T-helper 1 cell (primary cell): ENCODE data around the gene IVL.

Source experiments
- DNase-seq, 5 donors: peaks; one replicate each; pipeline ENCODE4 v3.0.0-alpha.2; 2012 to 2020
- total RNA-seq, 4 donors: gene quantifications; one replicate each; lab custom pipeline; 2026; lab: John Stamatoyannopoulos, UW

The IVL gene, protein sequence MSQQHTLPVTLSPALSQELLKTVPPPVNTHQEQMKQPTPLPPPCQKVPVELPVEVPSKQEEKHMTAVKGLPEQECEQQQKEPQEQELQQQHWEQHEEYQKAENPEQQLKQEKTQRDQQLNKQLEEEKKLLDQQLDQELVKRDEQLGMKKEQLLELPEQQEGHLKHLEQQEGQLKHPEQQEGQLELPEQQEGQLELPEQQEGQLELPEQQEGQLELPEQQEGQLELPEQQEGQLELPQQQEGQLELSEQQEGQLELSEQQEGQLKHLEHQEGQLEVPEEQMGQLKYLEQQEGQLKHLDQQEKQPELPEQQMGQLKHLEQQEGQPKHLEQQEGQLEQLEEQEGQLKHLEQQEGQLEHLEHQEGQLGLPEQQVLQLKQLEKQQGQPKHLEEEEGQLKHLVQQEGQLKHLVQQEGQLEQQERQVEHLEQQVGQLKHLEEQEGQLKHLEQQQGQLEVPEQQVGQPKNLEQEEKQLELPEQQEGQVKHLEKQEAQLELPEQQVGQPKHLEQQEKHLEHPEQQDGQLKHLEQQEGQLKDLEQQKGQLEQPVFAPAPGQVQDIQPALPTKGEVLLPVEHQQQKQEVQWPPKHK
- total RNA-seq, result 0 reads per million in 4 donors

DNA sequence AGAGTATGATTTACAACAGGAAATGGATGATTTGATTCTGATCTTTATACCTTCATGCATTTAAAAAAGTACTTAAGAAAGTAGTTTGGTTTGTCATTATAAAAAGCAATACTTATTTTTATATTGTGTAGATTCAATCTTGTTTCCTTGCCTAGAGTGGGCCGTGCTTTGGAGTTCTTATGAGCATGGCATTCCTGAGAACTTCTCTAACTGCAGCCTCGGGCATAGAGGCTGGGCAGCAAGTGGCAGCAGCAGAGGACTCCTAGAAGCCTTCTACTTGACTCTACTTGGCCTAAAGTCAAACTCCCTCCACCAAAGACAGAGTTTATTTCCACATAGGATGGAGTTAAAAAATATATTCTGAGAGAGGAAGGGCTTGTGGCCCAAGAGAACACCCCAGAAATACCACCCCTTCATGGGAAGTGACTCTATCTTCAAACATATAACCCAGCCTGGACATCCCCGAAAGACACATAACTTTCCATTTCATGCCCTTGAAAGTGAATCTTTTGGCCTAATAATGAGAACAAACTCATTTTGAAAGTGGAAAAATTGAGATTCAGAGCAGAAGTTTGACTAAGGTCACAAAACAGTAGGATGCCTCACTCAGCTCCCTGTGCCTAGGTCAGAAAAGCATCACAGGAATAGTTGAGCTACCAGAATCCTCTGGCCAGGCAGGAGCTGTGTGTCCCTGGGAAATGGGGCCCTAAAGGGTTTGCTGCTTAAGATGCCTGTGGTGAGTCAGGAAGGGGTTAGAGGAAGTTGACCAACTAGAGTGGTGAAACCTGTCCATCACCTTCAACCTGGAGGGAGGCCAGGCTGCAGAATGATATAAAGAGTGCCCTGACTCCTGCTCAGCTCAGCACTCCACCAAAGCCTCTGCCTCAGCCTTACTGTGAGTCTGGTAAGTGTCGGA lies at the start of gene IVL:
Gene IVL (plus strand): TSS at position 861 of the 916 bp plus-strand sequence. CDS start 1,252 bp downstream, outside the sequence.
- DNase-seq, result no peak

DNA sequence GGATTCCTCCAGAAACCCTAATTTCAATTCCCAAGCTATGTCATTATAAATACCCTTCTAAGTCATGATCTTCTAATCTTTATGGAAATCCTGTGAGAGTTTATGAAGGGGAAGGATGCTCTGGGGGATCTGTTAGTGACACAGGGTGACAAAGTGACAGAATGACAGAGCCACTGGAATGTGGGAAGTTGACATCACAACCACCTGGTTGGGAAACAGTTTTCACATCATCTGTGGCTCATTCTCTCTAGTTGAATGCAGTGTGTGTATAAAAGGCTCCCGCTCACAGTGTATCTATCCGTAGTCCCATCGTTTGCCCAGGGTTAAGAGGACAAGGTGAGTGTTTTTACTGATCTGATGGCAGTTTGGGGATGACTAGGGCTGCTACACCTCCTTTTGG lies 48.6 kb upstream of the IVL start, which contains the start of gene LCE7A:
Gene LCE7A (plus strand): TSS at position 301 of the 400 bp plus-strand sequence. CDS start 702 bp downstream, outside the sequence.
- no peak for DNase-seq

DNA sequence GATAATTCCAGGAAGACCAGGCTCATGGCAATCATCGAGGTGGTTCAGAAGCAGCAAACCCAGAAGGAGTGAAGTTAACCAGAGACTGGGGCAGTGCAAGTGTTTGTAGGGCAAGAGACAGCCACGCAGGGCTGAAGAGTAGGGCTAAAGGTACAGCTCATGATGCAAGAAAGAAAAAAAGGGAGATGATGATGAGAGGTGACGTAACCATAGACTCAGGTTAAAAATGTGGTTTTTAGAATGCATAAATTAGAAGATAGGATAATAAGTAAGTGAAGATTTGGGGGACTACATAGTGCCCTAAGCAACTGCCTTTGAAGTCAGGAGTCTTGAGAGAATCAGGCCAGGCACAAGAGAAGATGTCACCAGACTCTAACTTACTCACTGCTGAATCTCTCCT lies 48.2 kb upstream of the IVL start:
- DNase-seq, result no peak

DNA sequence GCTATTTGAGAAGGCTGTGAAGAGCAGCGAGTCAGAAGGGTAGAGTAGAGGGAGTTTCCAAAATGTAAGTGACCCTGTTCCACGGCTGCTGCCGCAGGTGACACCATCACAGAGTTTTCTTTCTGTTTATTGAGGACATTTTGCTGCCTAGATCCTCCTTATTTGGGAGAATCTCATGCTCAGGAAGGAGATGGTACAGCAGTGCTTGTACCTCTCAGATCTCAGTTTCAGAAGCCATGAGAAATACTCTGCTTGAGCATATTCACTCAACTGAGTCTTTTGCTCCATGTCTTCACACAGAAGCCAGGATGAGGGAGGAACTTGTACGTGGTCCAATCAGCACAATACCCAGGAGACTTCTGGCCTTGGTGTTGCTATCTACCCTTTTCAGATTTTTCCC lies 47.0 kb upstream of the IVL start:
- no peak for DNase-seq

DNA sequence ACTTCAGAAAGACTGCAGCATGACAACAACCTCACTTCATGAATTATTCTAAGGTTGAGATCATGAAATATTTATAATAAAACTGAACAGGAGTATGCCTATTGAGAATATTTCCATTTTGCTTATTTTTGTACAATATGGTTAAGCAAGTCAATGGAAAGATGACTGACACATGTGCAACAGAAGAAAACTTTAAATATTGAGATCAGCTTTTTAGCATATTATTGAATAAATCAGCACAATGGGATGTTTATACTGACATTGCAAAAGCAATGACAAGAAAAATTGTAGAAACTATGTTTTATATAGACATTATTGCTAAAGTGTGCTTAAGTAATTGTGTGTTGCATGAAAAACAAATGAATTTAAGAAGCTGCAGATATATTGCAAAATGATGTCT lies 43.9 kb upstream of the IVL start:
- no peak for DNase-seq

DNA sequence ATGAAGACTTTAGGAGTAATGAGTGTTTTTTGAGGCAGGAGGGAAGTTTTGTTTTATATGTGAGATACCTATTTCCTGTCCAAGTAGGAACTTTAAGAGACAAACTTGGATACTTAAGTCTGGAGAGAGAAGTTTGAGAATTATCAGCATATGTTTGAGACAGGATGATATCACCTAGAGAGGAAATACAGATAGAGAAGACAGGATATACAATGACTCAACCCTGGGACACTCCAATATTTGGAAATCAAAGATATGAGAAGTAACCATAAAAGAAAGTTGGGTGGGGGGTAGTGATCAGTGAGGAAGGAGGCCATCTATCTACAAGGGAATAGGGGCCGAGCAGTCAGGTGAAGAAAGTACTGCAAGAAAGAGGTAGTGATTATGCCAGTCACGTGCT lies 42.0 kb upstream of the IVL start:
- no peak for DNase-seq

DNA sequence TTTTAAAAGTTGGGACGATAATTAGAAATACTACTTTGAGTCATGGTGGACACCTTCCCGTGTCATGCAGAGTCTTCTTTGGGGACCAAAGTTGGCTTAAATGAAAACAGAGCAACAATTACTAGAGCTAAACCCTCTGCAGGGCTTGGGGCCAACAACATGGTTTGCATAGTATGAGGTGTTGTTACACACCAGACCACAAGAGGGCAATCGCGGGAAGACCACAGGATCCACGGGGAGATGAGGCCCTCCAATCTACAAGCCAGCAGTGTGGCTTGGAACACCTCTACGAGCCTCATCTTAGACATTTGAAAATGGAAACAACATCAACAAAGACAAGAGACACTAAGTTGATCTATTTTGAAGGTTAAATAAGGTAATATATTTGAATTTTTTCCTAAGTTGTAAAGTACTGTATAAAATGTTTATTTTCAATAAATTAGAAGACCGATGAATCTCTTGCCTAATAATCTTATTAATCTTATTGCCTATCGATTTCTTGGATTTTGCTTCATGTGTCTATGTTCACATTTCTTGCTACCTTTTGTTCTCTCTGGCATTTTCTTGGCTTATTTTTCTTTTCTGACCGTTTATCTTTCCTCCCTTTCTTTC lies 38.4 kb upstream of the IVL start:
- DNase-seq, result peak in 4 of 5 donors; percentile 16 to 46 (median 22)

DNA sequence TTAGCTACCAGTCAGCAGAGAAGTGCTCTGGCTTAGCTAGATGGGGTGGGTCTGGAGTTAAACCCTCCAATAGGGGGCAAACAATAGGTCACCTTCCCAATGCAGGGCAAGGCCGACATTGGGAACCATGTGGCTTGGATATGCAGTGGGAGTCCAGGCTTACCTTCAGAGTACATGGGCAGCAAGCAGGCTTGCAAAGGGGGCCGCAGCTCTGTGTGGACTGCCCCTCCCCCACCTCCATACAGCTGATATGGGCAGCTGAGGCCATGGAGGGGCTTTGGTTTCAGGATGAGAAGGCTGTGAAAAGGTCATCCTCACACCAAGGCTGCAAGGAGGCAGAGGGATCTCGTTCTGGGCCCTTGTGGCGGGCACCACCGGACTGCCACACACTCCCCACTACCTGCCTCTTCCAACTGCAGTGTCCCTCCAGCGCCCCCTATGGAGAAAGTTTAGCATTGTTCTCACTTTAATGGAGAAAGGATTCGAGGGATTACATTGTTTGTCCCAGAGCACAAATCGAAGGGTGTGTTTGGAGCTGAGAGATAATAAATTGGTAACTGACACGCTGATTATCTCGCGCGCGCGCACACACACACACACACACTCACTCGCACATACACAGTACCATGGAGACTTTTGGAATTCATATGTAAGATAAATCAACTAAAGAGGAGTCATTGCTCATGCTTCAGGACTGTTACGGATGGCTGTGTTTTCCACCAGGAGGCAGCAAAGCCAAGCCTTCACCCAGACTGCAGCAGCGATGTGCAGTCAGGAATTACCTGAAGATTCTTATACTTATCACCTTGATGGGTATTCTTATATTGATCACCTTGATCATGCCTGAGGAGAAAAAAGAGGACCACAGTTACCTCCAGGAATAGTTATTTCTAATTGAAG lies 37.3 kb upstream of the IVL start:
- DNase-seq, result no peak

DNA sequence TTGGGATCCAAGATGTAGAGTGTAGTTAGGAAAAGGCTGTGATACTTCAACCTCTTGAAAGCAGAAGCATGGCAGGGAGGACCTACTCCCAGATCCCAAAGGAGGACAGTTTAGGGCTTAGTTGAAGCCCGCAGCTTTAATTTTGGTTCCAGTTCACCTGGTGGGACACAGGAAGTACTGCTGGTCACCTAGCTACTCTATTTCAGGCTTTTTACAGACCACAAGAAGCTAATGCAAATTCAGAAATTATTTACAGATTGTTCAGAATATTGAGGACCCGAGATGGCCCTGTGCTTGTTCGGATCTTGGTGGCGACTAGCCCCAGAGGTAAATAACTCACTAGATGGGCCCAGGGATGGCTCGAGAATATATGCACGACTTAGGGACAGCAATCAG lies 36.6 kb upstream of the IVL start:
- no peak for DNase-seq

DNA sequence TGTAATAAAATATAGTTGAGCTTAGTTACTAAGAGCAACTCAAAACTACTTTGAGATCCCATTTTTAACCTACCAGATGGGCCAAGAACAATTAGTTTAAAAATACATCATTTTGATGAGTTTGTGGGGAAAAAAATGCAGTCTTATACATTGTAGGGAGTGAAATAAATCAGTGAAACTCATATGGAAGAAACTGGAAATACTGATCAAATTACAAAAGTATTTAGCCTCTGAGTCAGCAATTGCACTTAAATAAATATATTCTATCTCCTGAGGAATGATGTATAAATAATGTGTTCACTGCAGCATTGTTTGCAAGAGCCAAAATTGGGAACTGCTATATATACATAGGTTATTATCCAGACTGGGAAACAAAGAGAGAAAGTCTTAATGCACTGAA lies 34.9 kb upstream of the IVL start:
- DNase-seq, result no peak

DNA sequence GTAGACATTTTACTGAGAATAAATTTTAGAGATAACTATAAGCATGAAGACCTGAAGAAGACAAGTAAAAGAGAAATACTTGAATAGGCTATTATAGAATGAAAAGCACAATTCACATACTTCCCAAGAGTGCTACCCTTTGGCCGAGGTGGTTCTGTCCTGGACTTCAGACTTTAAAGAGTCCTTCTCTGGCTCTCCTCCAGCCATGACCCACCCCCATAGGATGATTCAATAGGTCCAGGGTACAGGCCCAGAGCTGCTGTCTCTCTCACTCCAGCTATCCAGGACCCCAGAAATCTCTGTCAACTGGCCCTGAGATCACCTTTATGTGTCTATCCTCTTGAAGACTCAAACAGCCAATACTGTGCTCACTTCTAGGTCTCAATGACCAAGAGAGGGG lies 31.5 kb upstream of the IVL start:
- no peak for DNase-seq

DNA sequence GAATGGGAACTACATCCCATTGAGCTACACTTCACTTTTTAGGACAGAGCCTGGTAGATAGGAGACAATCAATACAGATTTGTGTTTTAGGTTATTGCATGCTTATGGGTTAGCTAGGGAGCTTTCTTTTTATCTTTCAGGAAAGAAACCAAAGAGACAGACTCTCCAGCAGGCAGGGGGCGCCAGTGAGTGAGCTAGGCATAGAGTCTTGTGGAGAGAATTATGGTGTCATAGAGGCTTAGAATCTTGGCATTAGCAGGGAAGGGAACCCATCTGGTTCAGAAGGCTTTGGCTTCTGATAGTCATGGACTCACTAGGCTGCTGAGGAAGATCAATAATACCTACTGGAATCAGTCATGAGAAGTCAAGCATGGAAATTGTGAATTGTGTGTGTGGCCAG lies 30.3 kb upstream of the IVL start, which contains the start of gene SMCP:
Gene SMCP (plus strand): TSS at position 281 of the 400 bp plus-strand sequence. CDS start 6,101 bp downstream, outside the sequence.
- DNase-seq, result no peak

DNA sequence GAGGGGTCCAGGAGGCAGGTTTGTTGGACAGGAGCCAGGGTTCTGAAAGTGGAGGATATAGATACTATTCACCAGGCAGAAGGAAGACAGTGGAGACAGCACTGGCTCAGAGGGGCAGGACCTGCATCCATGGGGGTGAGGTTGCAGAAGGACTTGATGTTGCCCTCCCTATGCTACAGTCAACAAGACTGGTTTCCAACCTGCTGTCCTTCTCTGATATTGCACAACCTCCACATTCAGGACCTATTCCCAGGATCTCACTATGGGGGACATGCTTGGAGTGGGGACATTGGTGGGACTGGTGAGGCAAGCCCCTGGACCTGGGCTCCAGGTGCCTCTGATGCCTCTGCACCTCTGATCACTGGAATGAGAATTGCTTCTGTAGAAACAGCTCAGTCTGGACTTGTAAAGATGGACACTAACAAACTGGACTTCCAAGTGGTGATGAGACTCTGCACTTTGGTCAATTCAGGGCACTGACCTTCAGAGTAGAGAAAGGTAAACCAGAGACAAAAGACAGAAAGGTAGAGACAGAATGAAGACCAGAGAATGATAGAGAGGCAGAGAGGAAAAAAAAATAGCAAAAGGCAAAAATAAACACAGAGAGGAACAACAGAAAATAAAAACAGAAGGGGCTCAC lies 28.7 kb upstream of the IVL start:
- no peak for DNase-seq

DNA sequence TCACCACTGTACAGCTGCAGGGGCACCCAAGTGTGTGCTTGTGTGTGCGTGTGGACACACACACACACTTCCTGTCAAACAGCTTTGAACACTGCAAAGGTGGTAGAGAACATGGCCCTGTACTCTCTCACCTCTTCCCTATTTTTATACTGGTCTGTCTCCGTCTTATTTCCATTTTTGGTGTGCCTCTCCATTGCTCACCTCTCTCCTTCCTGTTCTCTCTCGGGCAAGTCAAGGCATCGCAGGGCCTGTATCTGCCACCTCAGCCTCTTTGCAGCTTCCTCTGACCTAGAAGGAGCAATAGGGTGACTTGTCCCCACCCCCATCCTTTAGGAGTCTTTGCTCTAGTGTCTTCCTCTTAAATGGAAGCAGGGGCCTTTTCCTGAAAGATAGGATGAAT lies 28.0 kb upstream of the IVL start:
- DNase-seq, result no peak

DNA sequence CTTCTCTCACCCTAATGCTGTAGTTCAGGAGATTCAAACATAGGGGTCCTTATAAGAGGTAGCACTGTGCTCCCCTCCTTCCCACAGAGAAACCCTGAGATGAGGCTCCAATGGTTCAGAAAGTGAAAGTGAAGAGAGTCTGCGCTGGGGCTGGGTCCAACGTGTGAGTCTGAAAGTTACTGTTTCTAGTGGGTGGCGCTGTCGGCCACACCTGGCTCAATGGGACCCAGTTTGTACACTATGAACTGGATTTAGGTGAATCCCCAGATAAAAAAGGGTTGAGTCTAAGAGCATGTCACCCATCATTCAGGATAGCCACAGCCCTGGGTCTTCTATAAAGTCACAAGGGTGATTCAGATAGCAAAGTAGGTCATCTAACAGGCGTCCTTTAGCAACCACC lies 27.4 kb upstream of the IVL start:
- no peak for DNase-seq

DNA sequence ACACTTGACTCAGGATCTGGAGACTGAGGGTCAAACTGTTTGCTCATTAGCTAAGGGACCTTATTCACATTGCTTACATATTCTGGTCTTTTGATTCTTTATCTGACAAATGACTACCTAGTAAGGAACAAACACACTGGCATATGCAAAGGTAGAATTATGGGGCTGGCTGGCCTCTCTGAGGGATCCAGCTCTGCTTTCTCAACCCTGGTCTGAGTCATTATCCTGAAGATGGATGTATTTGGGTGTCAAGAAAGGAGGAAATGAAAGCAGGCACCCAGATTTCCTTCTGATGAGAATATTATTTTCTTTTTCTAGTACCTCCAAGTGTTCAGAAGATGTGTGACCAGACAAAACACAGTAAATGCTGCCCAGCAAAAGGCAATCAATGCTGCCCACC lies 24.3 kb upstream of the IVL start:
- no peak for DNase-seq

DNA sequence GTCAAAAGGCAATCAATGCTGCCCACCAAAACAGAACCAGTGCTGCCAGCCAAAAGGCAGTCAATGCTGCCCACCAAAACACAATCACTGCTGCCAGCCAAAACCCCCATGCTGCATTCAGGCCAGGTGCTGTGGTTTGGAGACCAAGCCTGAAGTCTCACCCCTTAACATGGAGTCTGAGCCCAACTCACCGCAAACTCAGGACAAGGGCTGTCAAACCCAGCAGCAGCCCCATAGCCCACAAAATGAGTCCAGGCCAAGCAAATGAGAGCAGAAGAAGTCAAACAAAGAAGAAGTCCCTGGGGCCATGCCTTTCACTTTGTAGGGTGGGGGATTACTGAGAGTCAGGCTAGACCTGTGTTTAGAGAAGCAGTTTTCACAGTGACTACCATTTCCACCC lies 23.8 kb upstream of the IVL start:
- no peak for DNase-seq

DNA sequence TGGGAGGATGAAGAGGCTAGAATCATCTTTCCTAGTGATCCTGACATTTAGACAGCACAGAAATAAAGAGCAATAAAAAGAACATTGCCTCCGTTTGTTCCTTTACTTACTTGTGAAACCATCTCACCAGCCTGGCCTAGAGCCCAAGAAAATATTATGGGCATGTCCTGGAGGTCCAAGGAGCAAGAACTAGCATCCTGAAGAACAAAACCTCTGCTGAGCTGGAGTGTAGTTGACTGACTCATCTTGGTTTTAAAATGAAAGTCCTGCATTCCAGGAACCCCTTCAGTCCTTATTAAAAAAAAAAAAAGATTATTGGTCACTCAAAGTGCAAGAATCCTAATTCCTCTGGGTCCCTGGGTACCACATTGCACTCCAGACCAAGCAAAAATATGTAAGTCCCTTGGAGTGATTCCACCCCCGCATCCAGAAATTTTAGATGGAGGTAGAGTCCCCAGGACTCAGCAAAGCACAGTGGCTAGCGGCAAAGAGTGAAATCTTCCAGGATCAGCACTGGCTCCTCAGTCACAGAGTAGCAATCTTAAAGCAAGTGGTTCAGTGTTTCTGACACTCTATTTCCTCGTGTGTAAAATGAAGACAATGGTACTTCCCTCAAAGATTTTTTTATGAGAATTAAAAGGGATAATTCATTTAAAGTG lies 23.3 kb upstream of the IVL start:
- DNase-seq, result no peak

DNA sequence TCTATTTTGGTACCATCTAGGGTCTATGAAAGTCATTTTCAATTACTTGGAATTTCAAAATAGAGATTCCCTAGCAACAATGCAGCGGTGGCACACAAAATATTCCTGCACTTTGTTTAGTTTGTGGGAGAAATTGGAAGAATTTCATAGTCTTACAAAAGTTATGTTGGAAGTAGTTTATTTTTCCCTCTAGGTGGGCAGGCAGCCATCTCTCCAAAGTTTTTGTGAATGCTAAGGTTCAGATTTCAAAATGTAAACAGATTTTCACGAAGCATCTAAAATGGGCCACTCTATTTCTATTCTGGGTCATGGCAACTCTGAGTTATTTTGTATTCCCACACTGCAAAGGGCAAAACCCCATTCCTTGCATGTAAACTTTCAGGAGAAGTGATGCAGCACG lies 22.3 kb upstream of the IVL start:
- no peak for DNase-seq

DNA sequence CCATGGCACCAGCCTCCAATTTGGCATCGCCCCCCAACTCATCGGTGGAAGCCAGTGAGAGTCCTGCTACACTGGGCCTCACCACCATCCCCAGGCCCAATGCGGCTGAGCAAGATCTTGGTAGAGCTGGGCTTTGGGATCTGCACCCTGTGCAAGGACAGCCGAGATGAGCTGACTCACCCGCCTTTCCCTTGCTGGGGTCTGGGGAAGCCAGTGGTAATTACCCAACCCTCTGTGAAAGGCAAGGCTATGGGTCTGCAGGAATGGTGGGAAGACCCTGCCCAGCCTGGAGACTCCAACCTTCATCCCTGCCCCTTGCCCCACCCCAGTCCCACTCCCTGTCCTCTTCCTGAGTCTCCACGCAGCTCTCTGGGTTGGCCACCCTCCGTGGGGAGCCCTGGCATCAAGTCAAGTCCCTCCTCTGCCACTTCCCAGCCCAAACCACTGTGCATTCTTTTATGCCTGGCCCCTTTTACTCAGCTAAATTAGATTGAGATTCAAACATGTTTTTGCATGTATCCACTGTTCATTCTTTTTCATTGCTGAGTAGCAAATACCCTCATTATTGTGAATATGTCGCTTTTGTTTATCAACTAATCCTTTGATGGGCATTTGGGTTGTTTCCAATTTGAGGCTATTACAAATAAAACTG lies 21.5 kb upstream of the IVL start:
- no peak for DNase-seq
